SIG-M5 treated with dmso at 0.1 percent for 504 hours (cell line): ENCODE data around the gene LOC128125822.
"Not testable (repeated sequence)": the region's sequence is repeated elsewhere in the genome, so short reads cannot be mapped to it uniquely, and the experiment has no call there.

Experiments used
- DNase-seq: peaks from one replicate; lab custom pipeline; 2025; ENCODE audit not compliant: unreplicated experiment; lab: John Stamatoyannopoulos, UW

Gene LOC128125822

GRCh38 chr6:63581355-63582013 is 9.2 kb downstream of the LOC128125822 start:
- no peak for DNase-seq

DNA sequence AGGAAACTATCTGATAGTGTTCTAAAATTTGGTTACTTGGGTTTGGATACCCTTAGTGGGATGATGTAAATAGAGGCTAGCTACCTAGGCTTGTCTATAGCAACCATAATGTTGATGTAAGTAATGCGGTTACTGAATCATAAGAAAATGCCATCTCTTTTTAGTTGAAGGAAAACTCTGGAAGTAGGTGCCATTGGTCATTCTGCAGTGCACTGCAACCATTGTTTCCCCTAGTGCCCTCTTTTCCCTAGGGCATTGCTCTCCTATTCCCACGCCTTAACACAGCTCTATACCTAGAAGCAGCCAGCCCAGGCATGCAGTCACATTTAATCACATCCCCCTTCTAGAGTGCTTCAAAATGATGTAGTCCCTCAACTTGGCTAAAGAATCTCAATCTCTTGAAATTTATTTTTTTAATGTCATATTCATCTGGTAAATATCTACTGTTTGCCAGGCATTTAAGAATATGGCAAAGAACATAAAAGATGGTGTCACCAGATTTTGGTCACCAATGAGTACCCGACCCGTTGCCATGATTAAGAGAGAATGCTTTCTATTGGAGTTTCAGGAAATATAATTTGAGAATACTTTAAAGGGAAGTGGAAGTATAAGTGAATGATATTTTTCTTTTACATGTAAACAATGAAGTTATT is 10.4 kb downstream of the LOC128125822 start:
- DNase-seq, result no peak

GRCh38 chr6:63584125-63584514 is 11.8 kb downstream of the LOC128125822 start:
- DNase-seq, result no peak

- no peak for DNase-seq
Observed at GRCh38 chr6:63584566-63584965, 12.3 kb downstream of the LOC128125822 start.

- not testable (repeated sequence) for DNase-seq
Observed at GRCh38 chr6:63585652-63586051, 13.4 kb downstream of the LOC128125822 start.

GRCh38 chr6:63589952-63590411 is 17.7 kb downstream of the LOC128125822 start:
- no peak for DNase-seq

DNA sequence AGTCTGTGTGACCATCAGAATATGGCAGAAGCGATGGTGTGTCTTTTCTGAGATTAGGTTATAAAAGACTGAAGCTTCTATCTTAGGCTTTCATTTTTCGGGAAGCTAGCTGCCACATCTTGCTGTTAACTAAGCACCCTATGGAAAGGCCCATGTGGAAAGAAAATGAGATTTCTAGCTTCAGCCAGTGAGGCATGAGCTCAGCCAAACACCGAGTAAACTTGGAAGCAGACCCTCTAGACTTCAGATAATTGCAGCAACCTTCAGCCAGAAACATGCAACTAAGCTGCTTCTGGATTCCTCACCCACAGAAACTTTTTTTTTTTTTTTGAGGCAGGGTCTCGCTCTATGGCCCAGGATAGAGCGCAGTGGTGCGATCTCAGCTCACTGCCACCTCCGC is 20.6 kb downstream of the LOC128125822 start:
- no peak for DNase-seq

GRCh38 chr6:63597141-63598048 is 25.1 kb downstream of the LOC128125822 start:
- DNase-seq, result no peak

DNA sequence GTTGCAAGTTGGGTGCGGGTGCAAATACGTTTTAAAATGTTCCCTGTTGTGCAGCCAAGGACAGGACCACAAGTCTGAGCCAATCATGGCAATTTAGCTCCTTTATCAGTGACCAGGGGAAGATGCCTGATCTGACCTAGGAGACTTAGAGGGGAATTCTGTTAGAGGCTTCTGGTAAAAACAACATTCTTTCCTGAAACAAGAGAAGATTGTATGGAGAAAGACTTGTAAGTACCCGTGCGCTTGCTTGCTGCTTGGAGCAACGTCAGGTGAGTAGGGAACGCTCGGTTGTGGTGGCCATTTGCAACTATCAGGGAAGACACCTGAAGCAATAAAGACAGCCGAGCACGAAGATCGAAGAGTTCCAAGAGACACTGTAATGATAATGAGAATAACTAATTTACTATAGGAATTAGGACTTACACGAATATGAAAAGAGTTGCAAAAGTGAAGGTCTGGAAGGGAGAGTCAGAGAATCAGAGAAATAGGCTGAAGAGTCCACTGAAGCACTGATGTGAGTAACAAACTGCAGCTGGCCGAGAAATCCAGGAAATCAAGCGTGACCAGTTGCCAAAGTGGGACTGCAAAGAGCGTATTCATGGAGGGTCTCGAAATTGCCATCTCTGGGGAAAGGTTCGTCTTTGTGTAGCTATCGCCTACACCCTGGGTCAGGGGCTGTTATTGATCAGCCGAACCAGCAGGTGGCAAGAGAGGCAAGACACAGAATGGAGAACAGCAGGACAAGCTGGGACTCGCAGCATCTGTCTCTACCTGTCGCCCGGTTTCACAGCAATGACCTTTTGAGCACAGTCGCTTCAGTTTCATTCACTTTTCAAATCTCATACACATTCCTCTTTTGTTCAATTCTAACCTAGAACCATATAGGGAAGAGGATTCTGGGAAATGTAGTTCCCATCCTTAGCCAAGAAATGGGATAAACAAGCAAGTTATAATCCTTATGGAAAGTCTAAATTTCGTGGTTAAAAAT is 26.1 kb downstream of the LOC128125822 start:
- peak; percentile 78 for DNase-seq

- no peak for DNase-seq
Observed at GRCh38 chr6:63599243-63599642, 27.0 kb downstream of the LOC128125822 start.

DNA sequence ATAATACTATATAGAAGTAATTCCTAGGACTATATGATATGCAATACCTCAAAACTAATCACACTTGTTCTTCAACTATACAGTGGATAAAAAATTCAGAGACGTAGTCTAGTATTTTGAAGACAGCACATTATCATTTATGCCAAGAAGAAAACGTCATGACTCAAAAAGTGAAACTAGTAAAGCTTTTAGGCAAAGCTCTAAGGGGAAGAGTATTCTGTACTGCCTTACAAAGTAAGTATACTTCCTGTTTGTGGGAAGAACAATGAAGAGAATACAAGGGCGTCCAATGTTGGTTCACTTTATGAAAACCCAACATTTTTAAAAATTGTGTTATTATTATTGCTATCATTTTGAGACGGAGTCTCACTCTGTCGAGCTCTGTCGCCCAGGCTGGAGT is 27.9 kb downstream of the LOC128125822 start:
- no peak for DNase-seq

DNA sequence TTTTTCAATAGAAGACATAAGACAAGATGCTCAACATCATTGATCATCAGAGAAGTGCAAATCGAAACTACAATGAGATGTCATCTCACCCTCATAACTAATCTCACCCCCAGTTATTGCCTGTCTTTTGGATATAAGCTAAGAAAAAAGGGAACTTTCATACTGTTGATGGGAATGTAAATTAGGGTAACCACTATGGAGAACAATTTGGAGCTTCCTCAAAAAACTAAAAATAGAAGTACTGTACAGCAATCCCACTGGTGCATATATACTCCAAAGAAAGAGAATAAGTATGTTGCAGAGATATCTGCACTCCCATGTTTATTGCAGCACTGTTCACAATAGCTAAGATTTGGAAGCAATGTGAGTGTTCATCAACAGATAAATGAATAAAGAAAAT is 37.0 kb downstream of the LOC128125822 start:
- no peak for DNase-seq

GRCh38 chr6:63610944-63611343 is 38.7 kb downstream of the LOC128125822 start:
- no peak for DNase-seq

DNA sequence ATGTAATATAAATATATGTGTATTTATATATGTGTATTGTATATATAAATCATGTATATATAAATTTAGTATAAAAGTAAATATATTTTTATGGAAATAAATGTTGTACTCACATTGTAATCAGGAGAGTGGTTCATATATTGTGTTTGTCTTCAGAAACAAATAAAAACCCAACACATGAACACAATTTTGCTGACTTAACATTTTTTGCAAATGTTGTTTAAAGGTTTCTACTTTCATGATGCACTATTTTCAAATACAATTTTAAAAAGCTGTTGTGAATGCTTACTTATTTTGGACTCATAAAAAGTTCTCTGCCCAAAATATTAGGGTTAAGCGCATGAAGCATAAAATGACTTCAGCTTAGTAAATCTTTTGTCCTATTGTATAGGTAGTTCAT is 39.3 kb downstream of the LOC128125822 start:
- no peak for DNase-seq

DNA sequence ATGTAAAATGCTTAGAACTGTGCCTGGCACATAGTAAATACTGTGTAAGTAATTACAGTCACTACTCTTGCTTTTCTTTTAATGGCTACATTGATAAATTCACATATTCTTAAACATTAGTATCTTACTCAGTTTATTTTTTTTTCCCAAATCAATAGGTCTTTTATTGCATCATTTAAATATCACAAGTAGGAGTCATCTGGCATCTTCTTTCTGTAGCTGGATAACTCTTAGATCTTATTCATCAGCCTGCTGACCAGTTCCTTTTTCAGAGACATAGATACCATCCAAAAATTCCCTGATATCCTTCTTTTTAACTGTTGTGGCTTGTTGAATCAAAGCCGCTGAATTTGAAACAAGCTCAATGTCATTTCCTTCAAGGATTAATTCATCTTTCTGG is 43.3 kb downstream of the LOC128125822 start:
- no peak for DNase-seq
